ENCODE results near the gene TK2. TPM values are rescaled to one million over a fixed set of nuclear protein-coding genes. Genes with fewer than 3 reads are reported as not detected.

The TK2 gene
- total and polyA plus RNA-seq, 9 of the 15 experiments (the other 6 are each of a cell fraction or from before 2014, with no cell fraction given) = 1.1 to 10.2 (median 5.3) TPM

DNA sequence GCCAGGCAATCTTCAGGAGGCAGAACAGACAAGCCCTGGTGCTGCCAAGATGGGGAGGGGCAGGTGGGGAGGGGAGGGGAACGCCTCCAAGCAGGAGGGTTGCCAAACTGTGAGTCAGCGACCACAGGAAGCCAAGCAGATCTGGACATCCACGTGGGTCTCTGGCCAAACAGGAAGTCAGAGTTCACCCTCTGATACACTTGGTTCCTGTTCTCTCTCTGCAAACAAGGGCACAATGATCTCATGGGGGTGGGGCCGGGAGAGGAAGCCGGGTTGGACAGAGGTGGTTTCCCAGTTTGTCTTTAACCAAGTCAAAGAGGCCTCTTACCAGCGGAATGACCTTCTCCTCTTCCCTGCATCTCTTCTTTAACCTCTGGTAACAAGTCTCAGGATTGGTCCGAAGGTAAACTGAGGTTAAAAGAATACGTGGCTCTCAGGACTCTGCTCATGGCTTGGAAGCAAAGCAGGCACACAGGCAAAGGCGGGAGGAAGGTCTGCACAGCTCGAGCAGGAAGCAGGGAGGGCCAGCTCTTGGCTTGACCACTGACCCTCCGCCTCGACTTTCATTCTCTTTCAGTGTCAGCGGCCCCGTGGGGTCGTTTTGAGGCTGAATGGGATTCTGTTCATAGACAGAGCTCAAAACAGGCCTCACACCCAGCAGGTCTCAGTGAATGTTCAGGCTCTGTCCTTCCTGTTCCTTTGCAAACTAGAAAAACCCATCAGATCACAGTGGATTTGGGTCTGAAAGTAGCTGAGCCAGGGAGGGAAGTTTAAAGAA, 32.9 kb downstream of the TK2 start (continued):
- TF ChIP-seq ZNF175 (CRISPR knock-in tag; IDR thresholded peaks at IDR 0.05; ENCODE audit: low read depth) (peak; percentile 93), DMBX1 (CRISPR knock-in tag; IDR thresholded peaks at IDR 0.05; ENCODE audit: borderline replicate concordance) (peak; percentile 10; the same call in 1 of the 2 replicates), PTBP1 (IDR thresholded peaks at IDR 0.05; ENCODE audit: low read depth, low read length) (no peak), MAZ (CRISPR knock-in tag; conservative IDR thresholded peaks at IDR 0.05 in 1 of 2, IDR thresholded peaks at IDR 0.05 in 1 of 2) (peak; percentile 81 to 95), SIN3B (IDR thresholded peaks at IDR 0.05; ENCODE audit: low read depth) (no peak), ZBTB1 (CRISPR knock-in tag; IDR thresholded peaks at IDR 0.05; ENCODE audit: borderline replicate concordance, low read depth) (no peak), SMARCE1 (IDR thresholded peaks at IDR 0.05) (peak; percentile 91), HCFC1 (IDR thresholded peaks at IDR 0.05; ENCODE audit: low read depth, low read length) (0 out of 2 replicates have a peak, but pooled peaks have one; percentile 28), POLR2B (IDR thresholded peaks at IDR 0.05; ENCODE audit: low read depth, partially characterized antibody) (peak; percentile 76), JUNB (CRISPR knock-in tag; conservative IDR thresholded peaks at IDR 0.05) (no peak), ZNF778 (CRISPR knock-in tag; IDR thresholded peaks at IDR 0.05) (no peak), STAT6 (CRISPR knock-in tag; IDR thresholded peaks at IDR 0.05) (no peak), YBX1 (IDR thresholded peaks at IDR 0.05) (no peak), CBFA2T3 (IDR thresholded peaks at IDR 0.05) (peak; percentile 73)
- TF ChIP-seq, protein P1, sequence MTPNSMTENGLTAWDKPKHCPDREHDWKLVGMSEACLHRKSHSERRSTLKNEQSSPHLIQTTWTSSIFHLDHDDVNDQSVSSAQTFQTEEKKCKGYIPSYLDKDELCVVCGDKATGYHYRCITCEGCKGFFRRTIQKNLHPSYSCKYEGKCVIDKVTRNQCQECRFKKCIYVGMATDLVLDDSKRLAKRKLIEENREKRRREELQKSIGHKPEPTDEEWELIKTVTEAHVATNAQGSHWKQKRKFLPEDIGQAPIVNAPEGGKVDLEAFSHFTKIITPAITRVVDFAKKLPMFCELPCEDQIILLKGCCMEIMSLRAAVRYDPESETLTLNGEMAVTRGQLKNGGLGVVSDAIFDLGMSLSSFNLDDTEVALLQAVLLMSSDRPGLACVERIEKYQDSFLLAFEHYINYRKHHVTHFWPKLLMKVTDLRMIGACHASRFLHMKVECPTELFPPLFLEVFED (CRISPR knock-in tag; conservative IDR thresholded peaks at IDR 0.05) = no peak
- TF ChIP-seq, protein P2, sequence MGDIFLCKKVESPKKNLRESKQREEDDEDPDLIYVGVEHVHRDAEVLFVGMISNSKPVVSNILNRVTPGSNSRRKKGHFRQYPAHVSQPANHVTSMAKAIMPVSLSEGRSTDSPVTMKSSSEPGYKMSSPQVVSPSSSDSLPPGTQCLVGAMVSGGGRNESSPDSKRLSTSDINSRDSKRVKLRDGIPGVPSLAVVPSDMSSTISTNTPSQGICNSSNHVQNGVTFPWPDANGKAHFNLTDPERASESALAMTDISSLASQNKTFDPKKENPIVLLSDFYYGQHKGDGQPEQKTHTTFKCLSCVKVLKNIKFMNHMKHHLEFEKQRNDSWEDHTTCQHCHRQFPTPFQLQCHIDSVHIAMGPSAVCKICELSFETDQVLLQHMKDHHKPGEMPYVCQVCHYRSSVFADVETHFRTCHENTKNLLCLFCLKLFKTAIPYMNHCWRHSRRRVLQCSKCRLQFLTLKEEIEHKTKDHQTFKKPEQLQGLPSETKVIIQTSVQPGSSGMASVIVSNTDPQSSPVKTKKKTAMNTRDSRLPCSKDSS (IDR thresholded peaks at IDR 0.05; ENCODE audit: low read depth, partially characterized antibody) = no peak
- TF ChIP-seq, protein P3, sequence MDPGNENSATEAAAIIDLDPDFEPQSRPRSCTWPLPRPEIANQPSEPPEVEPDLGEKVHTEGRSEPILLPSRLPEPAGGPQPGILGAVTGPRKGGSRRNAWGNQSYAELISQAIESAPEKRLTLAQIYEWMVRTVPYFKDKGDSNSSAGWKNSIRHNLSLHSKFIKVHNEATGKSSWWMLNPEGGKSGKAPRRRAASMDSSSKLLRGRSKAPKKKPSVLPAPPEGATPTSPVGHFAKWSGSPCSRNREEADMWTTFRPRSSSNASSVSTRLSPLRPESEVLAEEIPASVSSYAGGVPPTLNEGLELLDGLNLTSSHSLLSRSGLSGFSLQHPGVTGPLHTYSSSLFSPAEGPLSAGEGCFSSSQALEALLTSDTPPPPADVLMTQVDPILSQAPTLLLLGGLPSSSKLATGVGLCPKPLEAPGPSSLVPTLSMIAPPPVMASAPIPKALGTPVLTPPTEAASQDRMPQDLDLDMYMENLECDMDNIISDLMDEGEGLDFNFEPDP (CRISPR knock-in tag; IDR thresholded peaks at IDR 0.05) = no peak
